Measurements from ENCODE around the gene GRM8.

GRM8 gene

DNA sequence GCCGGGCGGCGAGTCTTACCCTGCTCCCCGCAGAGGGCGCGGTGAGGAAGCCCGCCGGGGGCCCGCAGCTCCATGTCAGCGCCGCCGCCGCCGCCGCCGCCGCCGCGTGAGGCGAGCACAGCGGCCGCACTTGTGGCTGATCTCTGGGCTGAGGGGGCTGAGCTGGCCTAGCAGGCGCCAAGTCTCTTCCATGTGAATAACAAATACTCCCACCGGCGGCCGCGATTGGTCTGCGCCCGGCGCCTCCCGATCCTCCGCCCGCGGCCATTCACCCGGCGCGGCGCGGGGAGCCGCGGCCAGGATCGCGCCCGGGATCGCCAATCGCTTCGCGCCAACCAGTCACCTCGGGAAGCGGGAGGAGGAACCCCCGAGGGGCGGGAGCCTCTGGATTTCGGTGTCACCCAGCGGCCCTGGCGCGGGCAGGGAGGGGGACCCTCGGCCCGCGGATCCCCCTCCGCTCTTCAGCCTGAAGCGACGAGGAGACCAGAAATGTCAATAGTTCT is at the start of gene GRM8:
TSS of gene GRM8 (minus strand) at position 164 of the 503 bp plus-strand sequence.
- TF ChIP-seq, protein P1, sequence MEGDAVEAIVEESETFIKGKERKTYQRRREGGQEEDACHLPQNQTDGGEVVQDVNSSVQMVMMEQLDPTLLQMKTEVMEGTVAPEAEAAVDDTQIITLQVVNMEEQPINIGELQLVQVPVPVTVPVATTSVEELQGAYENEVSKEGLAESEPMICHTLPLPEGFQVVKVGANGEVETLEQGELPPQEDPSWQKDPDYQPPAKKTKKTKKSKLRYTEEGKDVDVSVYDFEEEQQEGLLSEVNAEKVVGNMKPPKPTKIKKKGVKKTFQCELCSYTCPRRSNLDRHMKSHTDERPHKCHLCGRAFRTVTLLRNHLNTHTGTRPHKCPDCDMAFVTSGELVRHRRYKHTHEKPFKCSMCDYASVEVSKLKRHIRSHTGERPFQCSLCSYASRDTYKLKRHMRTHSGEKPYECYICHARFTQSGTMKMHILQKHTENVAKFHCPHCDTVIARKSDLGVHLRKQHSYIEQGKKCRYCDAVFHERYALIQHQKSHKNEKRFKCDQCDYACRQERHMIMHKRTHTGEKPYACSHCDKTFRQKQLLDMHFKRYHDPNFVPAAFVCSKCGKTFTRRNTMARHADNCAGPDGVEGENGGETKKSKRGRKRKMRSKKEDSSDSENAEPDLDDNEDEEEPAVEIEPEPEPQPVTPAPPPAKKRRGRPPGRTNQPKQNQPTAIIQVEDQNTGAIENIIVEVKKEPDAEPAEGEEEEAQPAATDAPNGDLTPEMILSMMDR (IDR thresholded peaks at IDR 0.05; ENCODE audit: insufficient read depth, missing control alignments) = no peak
- no peak for FAIRE-seq
- DNase-seq (ENCODE audit: insufficient read length, low spot score) = no peak

DNA sequence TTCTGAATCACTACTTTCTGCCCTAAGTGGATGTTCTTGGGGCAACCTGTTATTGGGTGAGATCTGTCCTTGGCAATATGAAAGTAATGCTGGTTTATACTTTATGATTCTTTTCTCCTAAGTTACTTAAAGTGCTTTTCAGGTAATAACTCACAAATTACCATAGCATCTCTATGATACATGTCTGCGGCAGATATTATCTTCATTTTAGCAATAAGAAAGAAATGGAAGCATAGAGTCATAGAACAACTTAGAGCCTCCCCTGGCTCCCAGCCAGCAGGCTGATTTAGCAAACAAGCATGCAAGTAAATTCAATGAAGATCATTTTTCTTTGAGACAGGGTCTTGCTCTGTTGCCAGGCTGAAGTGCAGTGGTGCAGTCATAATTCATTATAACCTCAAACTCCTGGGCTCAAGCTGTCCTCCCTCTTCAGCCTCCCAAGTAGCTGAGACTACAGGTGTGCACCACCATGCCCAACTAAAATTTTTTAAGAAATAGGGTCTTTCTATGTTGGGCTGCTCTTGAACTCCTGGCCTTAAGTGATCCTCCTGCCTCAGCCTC is 38.1 kb upstream of the GRM8 start:
- FAIRE-seq = no peak
- TF ChIP-seq, protein P1 (IDR thresholded peaks at IDR 0.05; ENCODE audit: insufficient read depth, missing control alignments) = no peak
- no peak for DNase-seq (ENCODE audit: insufficient read length, low spot score)

DNA sequence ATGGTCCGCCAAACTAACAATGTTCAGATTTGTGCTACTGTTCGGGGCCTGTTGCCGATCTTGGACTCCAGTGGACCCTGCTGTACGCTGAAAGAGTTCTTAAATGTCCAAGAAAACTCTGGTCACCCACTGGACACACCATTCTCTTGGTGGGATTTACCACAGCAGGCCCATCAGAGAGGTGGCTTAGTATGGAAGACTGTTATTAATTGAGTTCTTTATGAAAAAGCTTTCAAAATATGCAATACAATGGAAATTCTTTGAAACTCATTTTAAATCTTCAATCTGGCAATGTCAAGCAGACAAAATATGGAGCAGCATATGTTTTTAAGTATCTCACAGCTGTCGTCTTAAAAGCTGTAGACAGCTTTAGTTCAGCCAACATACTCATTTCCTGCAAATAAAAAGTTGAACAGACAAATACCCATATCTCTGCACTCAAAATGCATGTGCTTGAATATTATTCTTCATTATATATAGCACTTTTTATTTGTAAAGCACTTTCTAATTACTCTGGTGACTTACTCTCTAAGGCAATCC is 37.4 kb upstream of the GRM8 start:
- FAIRE-seq = no peak

DNA sequence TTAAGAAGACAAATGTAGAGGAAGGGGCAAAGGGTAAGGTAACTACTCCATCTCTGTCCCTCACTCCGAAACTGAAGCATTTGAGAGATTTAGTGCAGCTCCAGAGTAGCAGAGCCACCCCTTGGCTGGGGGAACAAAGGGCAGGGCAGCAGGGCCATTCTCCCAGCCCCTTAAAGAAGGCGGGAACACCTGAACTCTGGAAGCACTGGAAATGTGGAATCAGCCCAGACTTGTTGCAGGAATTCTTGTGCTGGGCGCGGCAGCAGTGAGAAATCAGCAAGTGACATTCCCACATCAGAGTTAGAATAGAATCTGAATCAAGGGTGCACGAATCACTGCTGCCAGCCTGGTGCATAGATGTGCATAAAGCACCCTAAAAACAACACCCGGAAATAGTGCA is 34.4 kb upstream of the GRM8 start:
- DNase-seq (ENCODE audit: insufficient read length, low spot score) (no peak), FAIRE-seq (no peak)
- TF ChIP-seq, protein P1 (IDR thresholded peaks at IDR 0.05; ENCODE audit: insufficient read depth, missing control alignments) = no peak

More for the DNA sequence above, 37.4 kb upstream of the GRM8 start:
- TF ChIP-seq, protein P1 (IDR thresholded peaks at IDR 0.05; ENCODE audit: insufficient read depth, missing control alignments) = no peak
- no peak for DNase-seq (ENCODE audit: insufficient read length, low spot score)

DNA sequence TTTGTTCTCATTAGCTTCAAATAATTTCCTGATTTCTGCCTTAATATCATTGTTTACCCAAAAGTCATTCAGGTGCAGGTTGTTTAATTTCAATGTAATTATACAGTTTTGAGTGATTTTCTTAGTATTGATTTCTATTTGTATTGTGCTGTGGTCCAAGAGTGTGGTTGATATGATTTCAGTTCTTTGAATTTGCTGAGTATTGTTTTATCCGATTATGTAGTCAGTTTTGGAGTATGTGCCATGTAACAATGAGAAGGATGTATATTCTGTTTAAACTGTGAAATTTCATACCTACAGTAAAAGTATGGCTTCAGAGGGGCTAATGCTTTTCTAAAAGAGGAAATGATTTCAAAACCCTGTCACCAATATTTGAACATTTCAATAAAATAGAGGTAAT is 17.4 kb upstream of the GRM8 start:
- no peak for FAIRE-seq
- TF ChIP-seq, protein P1 (IDR thresholded peaks at IDR 0.05; ENCODE audit: insufficient read depth, missing control alignments) = no peak
- no peak for DNase-seq (ENCODE audit: insufficient read length, low spot score)

DNA sequence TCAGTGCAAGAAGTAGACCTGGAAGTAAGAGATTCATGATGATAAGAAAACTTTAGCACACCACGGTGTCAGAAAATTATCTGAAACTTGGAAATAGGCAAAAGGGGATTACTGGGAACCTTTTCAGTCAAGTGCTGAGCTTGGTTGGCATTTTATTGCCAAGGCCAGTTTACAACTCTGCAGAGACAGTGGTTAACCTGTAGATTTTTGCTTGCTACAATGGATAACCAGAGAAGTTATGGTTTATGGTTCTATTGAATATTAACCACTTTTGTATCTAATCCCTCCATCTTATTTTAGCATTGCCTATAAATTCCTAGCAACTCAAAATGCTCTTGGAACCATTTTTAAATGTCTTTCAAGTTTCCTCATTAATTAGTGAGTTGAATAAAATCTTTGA is 13.3 kb upstream of the GRM8 start:
- FAIRE-seq = no peak
- no peak for DNase-seq (ENCODE audit: insufficient read length, low spot score)
- TF ChIP-seq, protein P1 (IDR thresholded peaks at IDR 0.05; ENCODE audit: insufficient read depth, missing control alignments) = no peak

DNA sequence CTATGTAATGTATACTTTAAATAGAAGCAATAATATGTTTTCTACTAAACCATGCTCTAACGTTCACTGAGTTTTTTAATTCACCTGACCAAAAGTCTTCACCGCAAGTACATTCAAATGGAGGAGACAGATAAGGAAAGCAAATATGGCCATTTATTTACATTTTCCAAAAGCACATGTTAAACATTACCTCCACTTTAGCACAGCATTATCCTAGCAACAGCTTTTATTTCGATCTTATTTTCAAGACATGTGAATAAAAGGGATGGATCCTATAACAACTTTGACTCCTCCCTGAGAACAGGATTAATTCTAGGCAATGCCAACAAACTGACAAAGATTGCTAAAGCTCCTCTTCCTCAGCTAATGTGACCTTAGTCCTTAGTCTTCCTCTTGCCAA is 11.5 kb upstream of the GRM8 start:
- FAIRE-seq = no peak
- no peak for DNase-seq (ENCODE audit: insufficient read length, low spot score)
- TF ChIP-seq, protein P1 (IDR thresholded peaks at IDR 0.05; ENCODE audit: insufficient read depth, missing control alignments) = no peak
